SHP77 treated with DMSO at 0.1 percent for 48 hours (cell line): ENCODE results near the gene SMOC2.

Experiments
- DNase-seq: peaks from one replicate; lab custom pipeline; 2025; lab: John Stamatoyannopoulos, UW

Gene SMOC2

GRCh38 chr6:168415098-168415992, 25.6 kb upstream of the SMOC2 start:
- no peak for DNase-seq

- no peak for DNase-seq
These were observed 24.9 kb upstream of the SMOC2 start for GRCh38 chr6:168415993-168416530.

GRCh38 chr6:168416531-168416930, 24.5 kb upstream of the SMOC2 start:
- no peak for DNase-seq

- DNase-seq: peak; percentile 87
These were observed 23.8 kb upstream of the SMOC2 start for GRCh38 chr6:168417191-168417590.

GRCh38 chr6:168417679-168418557, 23.1 kb upstream of the SMOC2 start:
- DNase-seq: no peak

GRCh38 chr6:168418711-168419121, 22.3 kb upstream of the SMOC2 start:
- no peak for DNase-seq

- DNase-seq: no peak
These were observed 21.4 kb upstream of the SMOC2 start for GRCh38 chr6:168419569-168419968.

- DNase-seq: no peak
These were observed 20.9 kb upstream of the SMOC2 start for GRCh38 chr6:168420084-168420483.

- DNase-seq: no peak
These were observed 20.3 kb upstream of the SMOC2 start for GRCh38 chr6:168420706-168421105.

- DNase-seq: no peak
These were observed 13.8 kb upstream of the SMOC2 start for GRCh38 chr6:168427184-168427583.

GRCh38 chr6:168428052-168428826, 12.7 kb upstream of the SMOC2 start:
- DNase-seq: no peak

- DNase-seq: no peak
These were observed 12.1 kb upstream of the SMOC2 start for GRCh38 chr6:168428863-168429262.

GRCh38 chr6:168432196-168432595, 8.8 kb upstream of the SMOC2 start:
- DNase-seq: no peak

GRCh38 chr6:168433898-168434297, 7.1 kb upstream of the SMOC2 start:
- no peak for DNase-seq

- DNase-seq: no peak
These were observed 6.5 kb upstream of the SMOC2 start for GRCh38 chr6:168434505-168434904.

- DNase-seq: no peak
These were observed 3.2 kb upstream of the SMOC2 start for GRCh38 chr6:168437751-168438150.

GRCh38 chr6:168438783-168439520, 2.0 kb upstream of the SMOC2 start:
- no peak for DNase-seq

- DNase-seq: no peak
These were observed 1.1 kb upstream of the SMOC2 start for GRCh38 chr6:168439794-168440450.

- DNase-seq: no peak
These were observed 729 bp downstream of the SMOC2 start for GRCh38 chr6:168441434-168442391.
